ENCODE results near the gene HSPBP1. TPM values are rescaled to one million over a fixed set of nuclear protein-coding genes. Genes with fewer than 3 reads are reported as not detected.

HSPBP1 gene
- total and polyA plus RNA-seq, 4 donors, result 19.3 to 62.2 (median 51.7) TPM

DNA sequence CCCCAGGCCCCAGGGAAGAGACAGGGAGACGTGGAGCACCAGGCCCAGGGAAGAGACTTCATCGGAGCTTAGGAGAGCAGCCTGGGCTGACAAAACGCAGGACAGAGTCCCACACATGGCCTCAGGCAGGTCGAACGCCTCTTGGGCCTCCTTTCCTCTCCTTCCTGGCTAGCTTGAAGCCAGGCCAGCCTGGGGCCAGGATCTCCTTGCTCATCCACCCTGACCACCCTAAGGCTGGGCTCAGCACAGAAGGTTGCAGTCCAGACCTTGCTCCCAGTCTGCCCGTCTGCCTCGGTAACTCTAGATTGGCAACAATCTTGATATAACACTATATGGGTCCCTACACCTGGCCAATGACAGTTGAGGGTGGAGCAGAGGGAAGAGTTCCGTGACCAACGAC, 31.2 kb downstream of the HSPBP1 start:
- H3K9ac ChIP-seq (ENCODE audit: insufficient read depth in 1 of 2, low read length in 2 of 2), result no peak overlapping the region
- H3K36me3 ChIP-seq (ENCODE audit: control insufficient read depth in 4 of 4, insufficient read depth in 4 of 4, low read length in 4 of 4), result peaks cover 6 to 37% (median 18%) of the 10 kb centered on the region in 4 donors
- 87 to 88% methylated on average over 9 of the region's 9 CpGs for WGBS, 2 donors
- H3K27me3 ChIP-seq (ENCODE audit: control insufficient read depth in 3 of 3, insufficient read depth in 3 of 3, low read length in 2 of 3), result no peaks in the 10 kb centered on the region
- no peaks in the 10 kb centered on the region for H3K9me3 ChIP-seq (ENCODE audit: control insufficient read depth in 4 of 4, insufficient read depth in 3 of 4, low read length in 3 of 4)
- peaks cover 0 to 19% (median 0%) of the 10 kb centered on the region in 5 donors for H3K4me1 ChIP-seq (ENCODE audit: control insufficient read depth in 5 of 5, insufficient read depth in 5 of 5, low read length in 5 of 5)
- ATAC-seq (ENCODE audit: insufficient read depth, low FRiP score) (no peak), DNase-seq (no peak)
- no peak overlapping the region for H3K27ac ChIP-seq (ENCODE audit: low read depth in 1 of 2, low read length in 1 of 2)
- H3K4me3 ChIP-seq, result no peak overlapping the region
- TF ChIP-seq, protein P1, sequence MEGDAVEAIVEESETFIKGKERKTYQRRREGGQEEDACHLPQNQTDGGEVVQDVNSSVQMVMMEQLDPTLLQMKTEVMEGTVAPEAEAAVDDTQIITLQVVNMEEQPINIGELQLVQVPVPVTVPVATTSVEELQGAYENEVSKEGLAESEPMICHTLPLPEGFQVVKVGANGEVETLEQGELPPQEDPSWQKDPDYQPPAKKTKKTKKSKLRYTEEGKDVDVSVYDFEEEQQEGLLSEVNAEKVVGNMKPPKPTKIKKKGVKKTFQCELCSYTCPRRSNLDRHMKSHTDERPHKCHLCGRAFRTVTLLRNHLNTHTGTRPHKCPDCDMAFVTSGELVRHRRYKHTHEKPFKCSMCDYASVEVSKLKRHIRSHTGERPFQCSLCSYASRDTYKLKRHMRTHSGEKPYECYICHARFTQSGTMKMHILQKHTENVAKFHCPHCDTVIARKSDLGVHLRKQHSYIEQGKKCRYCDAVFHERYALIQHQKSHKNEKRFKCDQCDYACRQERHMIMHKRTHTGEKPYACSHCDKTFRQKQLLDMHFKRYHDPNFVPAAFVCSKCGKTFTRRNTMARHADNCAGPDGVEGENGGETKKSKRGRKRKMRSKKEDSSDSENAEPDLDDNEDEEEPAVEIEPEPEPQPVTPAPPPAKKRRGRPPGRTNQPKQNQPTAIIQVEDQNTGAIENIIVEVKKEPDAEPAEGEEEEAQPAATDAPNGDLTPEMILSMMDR (IDR thresholded peaks at IDR 0.05; ENCODE audit: control extremely low read depth, extremely low read depth), result no peak

DNA sequence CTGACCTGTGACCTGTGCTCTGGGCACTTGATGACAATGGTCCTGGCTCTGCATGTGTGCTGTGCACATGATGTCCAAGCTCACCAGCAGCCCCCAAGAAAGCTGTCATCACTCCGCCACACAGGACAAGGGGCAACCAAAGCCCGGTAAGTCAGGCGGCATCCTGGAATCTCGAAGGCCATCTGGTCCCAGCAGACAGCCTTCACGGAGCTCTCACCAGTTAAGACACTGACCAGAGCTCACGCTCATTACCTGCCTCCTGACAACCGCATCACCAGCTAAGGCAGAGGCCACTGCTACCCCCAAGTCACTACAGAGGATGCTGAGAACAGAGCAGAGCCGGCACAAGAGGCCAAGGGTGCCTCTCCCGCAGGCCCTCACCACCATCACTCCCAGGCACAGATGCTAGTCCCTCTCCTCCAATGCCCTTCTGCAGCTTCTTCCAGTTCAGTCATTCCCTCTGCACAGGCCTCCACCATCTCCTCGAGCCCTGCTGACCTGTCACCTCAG, 31.7 kb downstream of the HSPBP1 start:
- Histone ChIP-seq H3K36me3 (ENCODE audit: control insufficient read depth in 4 of 4, insufficient read depth in 4 of 4, low read length in 4 of 4) (peaks cover 6 to 42% (median 19%) of the 10 kb centered on the region in 4 donors), H3K4me1 (ENCODE audit: control insufficient read depth in 5 of 5, insufficient read depth in 5 of 5, low read length in 5 of 5) (peaks cover 0 to 19% (median 0%) of the 10 kb centered on the region in 5 donors), H3K27ac (ENCODE audit: low read depth in 1 of 2, low read length in 1 of 2) (no peak overlapping the region), H3K27me3 (ENCODE audit: control insufficient read depth in 3 of 3, insufficient read depth in 3 of 3, low read length in 2 of 3) (no peaks in the 10 kb centered on the region), H3K9ac (ENCODE audit: insufficient read depth in 1 of 2, low read length in 2 of 2) (no peak overlapping the region), H3K4me3 (no peak overlapping the region), H3K9me3 (ENCODE audit: control insufficient read depth in 4 of 4, insufficient read depth in 3 of 4, low read length in 3 of 4) (no peaks in the 10 kb centered on the region)
- TF ChIP-seq, protein P1 (IDR thresholded peaks at IDR 0.05; ENCODE audit: control extremely low read depth, extremely low read depth), result no peak
- ATAC-seq (ENCODE audit: insufficient read depth, low FRiP score) (no peak), DNase-seq (no peak)
- 82 to 87% methylated on average over 10 of the region's 10 CpGs for WGBS, 2 donors

DNA sequence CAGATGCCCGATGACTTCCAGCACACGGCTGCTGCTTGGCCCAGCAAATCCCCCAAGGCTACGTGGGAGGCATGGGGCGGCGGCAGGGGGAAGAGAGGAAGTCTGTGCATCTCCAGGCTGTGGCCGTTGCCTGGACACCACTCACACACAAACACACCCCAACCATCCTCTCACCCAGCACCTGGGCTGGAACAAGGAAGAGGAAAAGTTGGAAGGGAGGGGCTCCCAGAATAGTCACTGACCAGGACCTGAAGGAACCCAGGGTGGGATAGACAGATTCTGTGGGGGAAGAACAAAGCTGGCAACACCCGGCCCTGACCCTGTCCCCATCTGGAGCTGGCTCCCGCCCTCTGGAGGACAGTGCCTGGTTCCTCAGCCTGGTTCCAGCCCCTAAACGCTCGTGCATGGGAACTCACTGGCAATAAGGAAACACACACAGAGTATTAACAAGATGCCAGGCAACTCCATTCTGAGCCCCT, 32.2 kb downstream of the HSPBP1 start:
- no peaks in the 10 kb centered on the region for H3K9me3 ChIP-seq (ENCODE audit: control insufficient read depth in 4 of 4, insufficient read depth in 3 of 4, low read length in 3 of 4)
- 31 to 52% methylated on average over 10 of the region's 10 CpGs for WGBS, 2 donors
- peak; percentile 49 for ATAC-seq (ENCODE audit: insufficient read depth, low FRiP score)
- DNase-seq, result no peak
- H3K9ac ChIP-seq (ENCODE audit: insufficient read depth in 1 of 2, low read length in 2 of 2), result no peak overlapping the region
- peaks cover 6 to 42% (median 21%) of the 10 kb centered on the region in 4 donors for H3K36me3 ChIP-seq (ENCODE audit: control insufficient read depth in 4 of 4, insufficient read depth in 4 of 4, low read length in 4 of 4)
- H3K4me3 ChIP-seq, result no peak overlapping the region
- H3K27me3 ChIP-seq (ENCODE audit: control insufficient read depth in 3 of 3, insufficient read depth in 3 of 3, low read length in 2 of 3), result no peaks in the 10 kb centered on the region
- TF ChIP-seq, protein P1 (IDR thresholded peaks at IDR 0.05; ENCODE audit: control extremely low read depth, extremely low read depth), result no peak
- H3K4me1 ChIP-seq (ENCODE audit: control insufficient read depth in 5 of 5, insufficient read depth in 5 of 5, low read length in 5 of 5), result peaks cover 0 to 19% (median 0%) of the 10 kb centered on the region in 5 donors
- H3K27ac ChIP-seq (ENCODE audit: low read depth in 1 of 2, low read length in 1 of 2), result no peak overlapping the region
